ENCODE results near the gene PRUNE2.

DNA sequence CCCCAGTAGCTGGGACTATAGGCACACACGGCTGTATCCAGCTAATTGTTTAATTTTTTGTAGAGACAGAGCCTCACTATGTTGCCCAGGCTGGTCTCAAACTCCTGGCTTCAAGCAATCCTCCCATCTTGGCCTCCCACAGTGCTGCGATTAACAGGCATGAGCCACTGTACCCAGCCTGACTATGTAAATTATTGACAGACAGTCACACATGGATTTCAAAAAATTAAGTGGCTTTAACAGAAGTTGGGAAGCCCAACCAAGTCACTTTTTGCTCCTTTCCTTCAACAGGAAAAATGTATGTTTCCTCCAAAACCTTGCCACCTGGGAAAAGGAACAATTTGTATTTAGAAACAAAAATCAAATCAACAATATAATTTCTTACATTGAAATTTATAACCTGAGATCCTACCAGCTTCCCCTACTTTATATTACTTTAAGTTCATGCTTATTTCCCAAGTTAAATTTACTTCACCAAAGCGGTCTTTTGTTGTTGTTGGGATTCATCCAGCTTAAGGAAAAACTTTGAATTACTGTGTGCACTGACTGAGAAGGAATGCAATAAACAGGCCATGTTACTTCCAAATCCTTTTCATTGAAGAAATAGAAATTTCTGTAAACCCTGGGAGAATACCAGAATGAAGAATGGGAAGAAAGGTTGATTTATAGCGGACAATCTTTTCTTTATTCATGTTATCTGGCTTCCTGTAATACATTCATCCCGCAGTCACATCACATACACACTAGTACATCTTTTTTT lies 133.0 kb downstream of the PRUNE2 start:
- TF ChIP-seq, protein P1, sequence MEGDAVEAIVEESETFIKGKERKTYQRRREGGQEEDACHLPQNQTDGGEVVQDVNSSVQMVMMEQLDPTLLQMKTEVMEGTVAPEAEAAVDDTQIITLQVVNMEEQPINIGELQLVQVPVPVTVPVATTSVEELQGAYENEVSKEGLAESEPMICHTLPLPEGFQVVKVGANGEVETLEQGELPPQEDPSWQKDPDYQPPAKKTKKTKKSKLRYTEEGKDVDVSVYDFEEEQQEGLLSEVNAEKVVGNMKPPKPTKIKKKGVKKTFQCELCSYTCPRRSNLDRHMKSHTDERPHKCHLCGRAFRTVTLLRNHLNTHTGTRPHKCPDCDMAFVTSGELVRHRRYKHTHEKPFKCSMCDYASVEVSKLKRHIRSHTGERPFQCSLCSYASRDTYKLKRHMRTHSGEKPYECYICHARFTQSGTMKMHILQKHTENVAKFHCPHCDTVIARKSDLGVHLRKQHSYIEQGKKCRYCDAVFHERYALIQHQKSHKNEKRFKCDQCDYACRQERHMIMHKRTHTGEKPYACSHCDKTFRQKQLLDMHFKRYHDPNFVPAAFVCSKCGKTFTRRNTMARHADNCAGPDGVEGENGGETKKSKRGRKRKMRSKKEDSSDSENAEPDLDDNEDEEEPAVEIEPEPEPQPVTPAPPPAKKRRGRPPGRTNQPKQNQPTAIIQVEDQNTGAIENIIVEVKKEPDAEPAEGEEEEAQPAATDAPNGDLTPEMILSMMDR (IDR thresholded peaks at IDR 0.05) = no peak
- TF ChIP-seq CHD2 (IDR thresholded peaks at IDR 0.05; ENCODE audit: low read length, partially characterized antibody) (no peak), EP300 (IDR thresholded peaks at IDR 0.05; ENCODE audit: borderline replicate concordance in 1 of 2, low read depth in 1 of 2, low read length in 1 of 2) (no peak), RXRA (IDR thresholded peaks at IDR 0.05; ENCODE audit: borderline replicate concordance, low read depth) (no peak), EZH2phosphoT487 (IDR thresholded peaks at IDR 0.05; ENCODE audit: borderline replicate concordance, low read depth) (no peak)
